ENCODE data around the gene SFTPB.
"Not testable (repeated sequence)": the region's sequence is repeated elsewhere in the genome, so short reads cannot be mapped to it uniquely, and the experiment has no call there.

Gene SFTPB

DNA sequence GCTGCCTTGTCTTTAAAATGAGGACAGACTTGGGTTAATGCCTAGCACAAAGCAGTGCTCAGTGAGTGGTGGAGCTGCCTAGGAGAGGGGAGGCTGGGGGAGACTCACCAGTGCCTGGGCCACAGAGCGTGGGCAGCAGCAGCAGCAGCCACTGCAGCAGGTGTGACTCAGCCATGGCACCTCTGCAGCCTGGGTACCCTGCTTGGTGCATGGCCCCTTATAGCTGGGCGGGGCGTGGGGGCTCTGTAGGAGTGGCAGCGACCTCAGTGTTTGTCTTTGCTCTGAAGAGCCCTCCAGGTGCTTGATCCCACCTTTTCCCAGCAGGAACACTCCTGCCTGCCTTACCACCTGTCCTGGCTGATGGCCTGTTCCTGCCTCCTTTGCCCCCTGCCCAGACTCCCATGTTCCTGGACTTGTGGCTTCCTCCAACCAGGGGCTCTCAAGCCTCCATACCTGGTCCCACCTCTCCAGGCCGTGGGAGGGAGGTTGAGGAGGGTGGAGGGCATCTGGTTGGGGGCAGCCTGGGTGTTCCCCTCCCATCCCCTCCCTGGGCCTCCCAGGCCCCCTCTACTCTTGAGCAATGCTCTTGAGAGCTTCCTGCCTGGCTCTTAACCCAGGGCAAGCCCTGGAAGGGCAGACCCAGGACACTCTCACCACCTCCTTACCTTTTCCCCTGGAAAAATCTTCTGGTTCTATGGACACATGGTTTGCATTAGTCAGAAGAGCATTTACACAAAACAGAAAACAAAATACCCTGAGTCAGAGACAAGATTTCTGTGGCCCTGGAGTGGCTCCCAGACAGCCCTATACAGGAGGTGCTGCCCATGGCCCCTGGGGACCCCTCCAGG, at the start of gene SFTPB:
TSS of gene SFTPB (minus strand) at position 191 of the 848 bp plus-strand sequence. CDS start at position 175, 16 bp downstream.
- no peak for DNase-seq (ENCODE audit: low read depth)

DNA sequence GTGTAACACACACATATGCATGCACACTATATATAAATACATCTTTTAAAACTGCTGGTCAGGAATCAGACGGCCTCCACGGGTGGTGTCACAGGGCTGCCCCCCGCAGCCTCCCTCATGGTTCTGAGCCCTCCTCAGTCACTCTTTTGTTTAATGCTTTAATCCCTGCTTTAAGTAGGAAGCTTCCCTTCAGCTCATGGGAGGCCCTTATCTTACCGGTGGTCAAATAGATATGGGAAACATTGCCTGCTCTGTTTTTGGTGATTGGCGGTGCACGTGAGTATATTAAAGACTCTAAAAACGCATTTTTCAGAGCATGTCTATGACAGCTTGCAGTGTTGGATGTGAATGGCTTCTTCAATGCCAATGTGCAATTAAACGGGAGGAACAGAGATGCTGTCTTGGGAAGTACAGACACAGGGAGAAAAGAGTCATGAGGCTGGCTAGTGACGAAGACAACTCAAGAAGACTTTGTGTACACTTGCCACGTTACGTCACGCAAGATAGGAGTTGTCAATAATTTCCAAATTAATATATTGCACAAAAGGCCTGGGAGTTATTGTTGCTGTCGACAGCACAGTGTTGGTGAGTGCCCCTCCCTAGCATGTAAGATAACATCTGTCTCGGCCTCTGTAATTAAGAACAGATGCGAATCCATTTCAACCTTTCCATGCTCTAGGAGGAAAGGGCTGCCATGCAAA, 49.5 kb upstream of the SFTPB start:
- H3K4me3 ChIP-seq (ENCODE audit: low read depth, low read length): no peak overlapping the region
- no peak for DNase-seq (ENCODE audit: low read depth)

More for the DNA sequence above, at the start of gene SFTPB:
- H3K4me3 ChIP-seq (ENCODE audit: low read depth, low read length): no peak within 1 kb of the TSS

DNA sequence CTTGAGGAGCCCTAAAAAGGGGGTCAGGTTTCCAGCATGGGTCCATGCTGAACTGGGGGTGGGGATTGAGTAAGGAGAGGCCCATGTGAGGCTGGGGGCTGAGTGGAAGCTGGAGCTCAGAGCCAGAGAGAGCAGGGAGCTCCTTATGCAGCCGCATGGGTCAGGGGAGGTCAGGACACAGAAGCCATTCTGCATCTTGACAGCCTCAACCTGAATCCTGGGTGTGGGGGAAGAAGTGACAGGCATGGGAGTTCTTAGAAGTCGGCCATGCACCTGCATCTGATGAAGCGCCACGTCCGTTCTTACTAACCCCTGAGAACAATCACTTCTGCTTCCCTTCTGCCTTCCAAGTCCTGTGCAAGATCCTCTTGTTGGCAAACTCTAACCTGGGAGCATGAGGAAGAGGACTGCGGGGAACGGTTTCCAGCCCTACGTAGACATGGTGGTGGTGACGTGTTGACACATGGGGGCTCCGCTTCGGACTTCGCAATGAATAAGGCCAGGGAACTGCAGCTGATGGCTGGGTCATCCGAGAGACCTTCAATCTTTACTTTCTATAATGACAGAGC, 48.4 kb upstream of the SFTPB start:
- H3K4me3 ChIP-seq (ENCODE audit: low read depth, low read length): no peak overlapping the region
- DNase-seq (ENCODE audit: low read depth): no peak

DNA sequence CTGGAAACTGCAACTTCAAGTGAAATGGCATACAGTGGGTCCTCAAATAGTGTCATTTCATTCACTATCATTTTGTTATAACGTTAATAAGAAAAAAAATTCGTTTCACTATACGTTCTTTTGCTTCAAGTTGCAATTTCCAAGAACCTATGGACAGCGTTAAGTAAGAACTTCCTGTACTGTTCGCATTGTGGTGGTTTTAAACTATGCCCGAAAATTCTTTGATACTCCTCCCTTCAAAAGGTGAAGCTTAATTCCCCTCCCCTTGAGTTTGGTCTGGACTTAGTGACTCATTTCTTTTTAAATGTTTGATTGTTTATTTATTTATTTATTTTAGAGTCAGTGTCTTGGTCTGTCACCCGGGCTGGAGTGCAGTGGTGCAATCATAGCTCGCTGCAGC, 46.8 kb upstream of the SFTPB start:
- no peak for DNase-seq (ENCODE audit: low read depth)
- H3K4me3 ChIP-seq (ENCODE audit: low read depth, low read length): no peak overlapping the region

DNA sequence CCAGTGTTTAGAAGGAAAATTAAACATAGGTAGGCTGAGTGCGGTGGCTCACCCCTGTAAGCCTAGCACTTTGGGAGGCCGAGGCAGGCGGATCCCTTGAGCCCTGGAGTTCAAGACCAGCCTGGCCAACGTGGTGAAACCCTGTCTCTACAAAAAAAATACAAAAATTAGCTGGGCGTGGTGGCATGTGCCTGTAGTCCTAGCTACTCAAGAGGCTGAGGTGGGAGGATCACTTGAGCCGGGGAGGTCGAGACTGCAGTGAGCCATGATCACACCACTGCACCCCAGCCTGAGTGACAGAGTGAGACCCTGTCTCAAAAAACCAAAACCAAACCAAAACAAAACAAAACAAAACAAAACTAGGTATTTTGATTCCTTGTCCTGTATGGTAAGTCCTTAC, 46.4 kb upstream of the SFTPB start:
- H3K4me3 ChIP-seq (ENCODE audit: low read depth, low read length); DNase-seq (ENCODE audit: low read depth): not testable (repeated sequence)

DNA sequence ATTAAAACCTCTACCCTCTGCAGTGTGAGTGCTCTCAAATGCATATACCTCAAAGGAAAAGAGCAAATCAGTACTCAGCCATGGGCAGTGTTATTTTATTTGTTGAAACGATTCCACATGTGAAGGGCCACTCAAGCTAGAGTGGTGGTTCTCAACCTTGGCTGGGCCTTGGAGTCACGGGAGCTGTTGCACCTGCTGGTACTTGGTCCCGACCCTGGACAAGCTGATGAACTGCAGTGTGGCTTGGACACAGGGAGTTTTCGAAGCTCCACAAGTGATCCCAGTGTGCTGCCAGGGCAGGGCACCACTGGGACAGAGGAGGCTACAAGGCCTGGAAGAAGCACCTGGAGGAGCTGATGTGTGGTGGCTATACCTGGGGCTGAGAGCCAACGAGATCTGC, 45.8 kb upstream of the SFTPB start:
- H3K4me3 ChIP-seq (ENCODE audit: low read depth, low read length): no peak overlapping the region
- no peak for DNase-seq (ENCODE audit: low read depth)

DNA sequence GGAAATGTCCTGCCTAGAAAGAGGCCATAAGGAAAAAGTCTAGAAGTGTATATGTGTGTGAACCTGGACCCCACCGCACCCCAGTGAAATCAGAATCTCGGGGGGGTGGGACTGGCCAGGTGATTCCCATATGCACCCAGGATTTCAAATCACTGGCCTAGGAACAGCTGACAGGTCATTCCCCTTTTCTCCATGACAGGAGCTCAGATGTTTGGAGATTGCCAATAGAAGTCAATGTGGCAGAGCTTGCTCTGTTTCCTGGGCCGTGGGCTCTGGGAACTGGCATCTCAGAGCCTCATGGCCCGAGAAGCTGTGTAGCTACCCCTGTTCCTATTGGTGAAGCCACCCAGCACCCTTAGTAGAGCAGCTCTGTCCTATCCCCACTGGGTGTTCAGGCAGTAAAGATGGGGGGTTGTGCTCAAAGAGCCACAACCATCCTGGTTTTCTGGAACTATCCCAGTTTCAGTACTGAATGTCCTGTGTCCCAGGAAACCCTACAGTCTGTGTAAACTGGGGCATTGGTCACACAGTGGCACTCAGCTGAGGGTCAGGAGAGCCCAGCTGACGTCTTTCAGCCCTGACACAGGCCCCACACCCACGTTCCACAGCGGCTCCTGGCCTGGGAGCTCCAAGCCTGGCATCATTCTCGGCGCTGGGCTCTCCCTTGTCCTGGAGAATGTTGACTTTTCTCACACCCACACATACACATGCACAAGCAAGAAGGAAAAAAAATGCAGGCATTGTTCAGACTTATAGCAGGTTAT, 45.0 kb upstream of the SFTPB start:
- peak; percentile 86 for DNase-seq (ENCODE audit: low read depth)
- H3K4me3 ChIP-seq (ENCODE audit: low read depth, low read length): no peak overlapping the region

DNA sequence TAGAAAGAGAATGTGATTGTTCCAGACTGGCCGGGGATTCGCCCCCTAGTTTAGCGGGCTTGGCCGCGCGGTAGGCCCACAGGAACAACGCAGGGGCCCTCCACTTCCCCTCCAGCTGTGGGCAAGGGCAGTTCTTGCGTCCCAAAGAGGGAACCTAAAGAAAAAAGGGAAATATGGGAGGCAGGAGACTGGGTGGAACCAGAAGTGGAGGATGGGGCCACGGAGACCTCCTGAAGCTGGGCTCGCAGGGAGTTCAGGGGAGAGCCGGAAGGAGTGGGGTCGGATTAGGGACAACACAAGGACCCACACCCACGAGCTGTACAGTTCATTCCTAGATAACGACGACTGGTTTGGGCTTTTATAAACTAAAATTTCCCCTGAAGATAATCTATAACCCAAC, 44.3 kb upstream of the SFTPB start:
- H3K4me3 ChIP-seq (ENCODE audit: low read depth, low read length): no peak overlapping the region
- no peak for DNase-seq (ENCODE audit: low read depth)

DNA sequence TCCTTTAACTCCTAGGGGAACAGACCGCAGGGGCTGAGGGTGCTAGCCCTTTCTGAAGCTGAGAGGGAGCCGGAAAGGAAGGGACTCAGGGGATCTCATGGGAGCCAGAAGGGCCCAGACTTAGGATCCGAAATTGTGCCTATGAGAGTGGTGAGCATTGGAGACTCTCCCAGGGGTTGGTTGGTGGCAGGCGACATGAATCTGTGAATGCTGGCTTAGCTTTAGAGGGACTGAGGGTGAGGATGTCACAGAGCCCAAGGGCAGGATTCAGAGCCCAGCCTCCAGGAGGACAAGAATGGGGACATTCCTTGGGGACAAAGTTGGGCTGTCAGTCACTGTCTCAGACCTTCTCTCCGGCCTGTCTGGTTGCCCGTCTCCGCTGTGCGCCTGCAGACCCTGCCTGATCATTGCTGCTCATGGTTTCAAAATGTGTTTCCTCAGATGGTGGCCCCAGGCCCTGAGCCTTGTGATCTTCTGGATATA, 43.6 kb upstream of the SFTPB start:
- H3K4me3 ChIP-seq (ENCODE audit: low read depth, low read length): no peak overlapping the region
- DNase-seq (ENCODE audit: low read depth): no peak

DNA sequence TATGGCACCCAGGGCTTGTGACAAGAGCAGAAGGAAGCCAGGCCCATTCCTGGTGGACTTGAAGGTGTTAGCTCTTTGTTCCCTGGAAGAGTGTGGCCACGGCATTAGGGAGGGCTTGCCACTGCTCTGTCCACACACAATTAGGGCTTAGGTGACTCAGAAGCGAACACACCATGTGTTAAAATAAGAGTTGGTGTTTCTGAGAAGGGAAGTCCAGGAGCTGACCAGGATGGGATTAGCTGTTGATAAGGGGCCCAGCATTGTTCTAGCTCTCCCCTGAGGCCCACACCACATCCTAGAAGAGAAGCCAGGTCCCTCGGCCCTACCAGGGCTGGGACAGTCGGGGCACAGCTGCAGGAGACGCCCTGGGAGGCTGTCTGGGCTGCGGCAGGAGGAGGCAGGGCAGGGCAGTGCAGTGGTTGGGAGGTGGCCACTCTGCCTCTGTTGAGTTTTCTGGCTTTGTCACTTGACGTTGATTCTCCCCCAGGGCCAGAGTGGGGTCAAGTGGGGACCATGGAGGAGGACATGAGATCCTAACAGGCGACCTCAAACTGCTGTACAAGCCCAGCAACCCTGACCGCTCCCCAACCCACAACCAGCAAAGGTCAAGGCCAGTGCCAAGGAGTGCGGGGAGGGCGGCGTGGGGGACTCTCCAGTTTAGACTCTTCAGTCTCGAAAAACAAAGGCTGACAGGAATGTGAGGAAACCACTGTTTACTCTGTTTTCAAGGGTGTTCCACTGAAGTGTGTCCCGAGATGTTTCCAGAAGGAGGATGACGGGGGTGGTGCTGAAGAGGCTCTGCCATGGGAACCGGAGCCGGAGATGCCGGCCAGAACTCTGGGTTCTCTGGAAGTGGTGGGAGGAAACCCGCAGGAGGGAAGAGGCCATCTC, 42.9 kb upstream of the SFTPB start:
- H3K4me3 ChIP-seq (ENCODE audit: low read depth, low read length): no peak overlapping the region
- no peak for DNase-seq (ENCODE audit: low read depth)

DNA sequence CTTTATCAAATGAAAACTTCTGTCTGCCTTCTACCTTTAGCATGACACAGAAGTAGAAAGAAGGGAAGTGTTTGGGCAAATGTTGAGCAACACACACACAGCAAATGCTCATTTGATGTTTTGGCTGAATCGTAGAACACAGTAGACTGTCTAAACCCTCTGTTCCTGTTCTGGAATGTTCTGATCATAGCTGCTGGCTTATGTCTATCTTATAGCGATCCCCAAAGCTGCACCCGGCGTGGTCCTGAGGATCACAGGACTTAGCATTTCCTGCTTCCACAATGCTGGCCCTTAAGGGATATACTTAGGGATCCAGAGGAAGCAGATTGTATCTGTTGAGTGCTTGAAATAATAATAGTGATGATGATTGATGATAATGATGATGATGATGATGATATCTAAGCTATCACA, 41.4 kb upstream of the SFTPB start:
- DNase-seq (ENCODE audit: low read depth): no peak
- no peak overlapping the region for H3K4me3 ChIP-seq (ENCODE audit: low read depth, low read length)

DNA sequence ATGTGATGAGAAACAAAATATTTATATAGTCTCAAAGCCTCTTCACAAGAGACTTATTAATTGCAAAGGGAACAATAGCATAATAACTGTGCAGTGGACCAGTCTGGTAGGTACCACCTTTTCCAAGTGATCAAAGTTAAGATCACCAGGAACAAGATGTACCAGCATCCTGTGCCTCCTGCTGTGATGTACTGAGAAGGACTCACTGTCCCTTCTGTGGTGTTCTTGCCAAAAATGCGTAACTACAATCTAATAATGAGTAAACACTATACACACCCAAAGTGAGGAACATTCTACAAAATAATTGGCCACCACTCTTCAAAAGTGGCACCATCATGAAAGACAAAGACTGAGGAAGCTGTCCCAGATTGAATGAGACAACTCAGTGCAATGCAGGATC, 40.6 kb upstream of the SFTPB start:
- no peak overlapping the region for H3K4me3 ChIP-seq (ENCODE audit: low read depth, low read length)
- no peak for DNase-seq (ENCODE audit: low read depth)

DNA sequence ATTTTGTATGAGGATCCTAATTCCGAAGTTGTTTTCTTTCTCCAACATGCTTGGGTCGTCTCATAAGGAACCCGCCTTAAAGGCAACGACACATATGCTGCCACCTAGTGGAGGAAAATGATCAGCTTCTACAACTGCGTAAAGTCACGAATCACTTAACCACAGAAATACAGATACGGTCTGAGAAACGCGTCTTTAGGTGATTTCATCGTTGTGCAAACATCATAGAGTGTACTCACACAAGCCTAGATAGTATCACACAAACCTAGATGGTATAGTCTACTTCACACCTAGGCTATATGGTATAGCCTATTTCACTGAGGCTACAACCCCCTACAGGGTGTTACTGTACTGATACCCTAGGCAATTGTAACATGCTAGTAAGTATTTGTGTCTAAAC, 39.3 kb upstream of the SFTPB start:
- no peak overlapping the region for H3K4me3 ChIP-seq (ENCODE audit: low read depth, low read length)
- peak; percentile 62 for DNase-seq (ENCODE audit: low read depth)

DNA sequence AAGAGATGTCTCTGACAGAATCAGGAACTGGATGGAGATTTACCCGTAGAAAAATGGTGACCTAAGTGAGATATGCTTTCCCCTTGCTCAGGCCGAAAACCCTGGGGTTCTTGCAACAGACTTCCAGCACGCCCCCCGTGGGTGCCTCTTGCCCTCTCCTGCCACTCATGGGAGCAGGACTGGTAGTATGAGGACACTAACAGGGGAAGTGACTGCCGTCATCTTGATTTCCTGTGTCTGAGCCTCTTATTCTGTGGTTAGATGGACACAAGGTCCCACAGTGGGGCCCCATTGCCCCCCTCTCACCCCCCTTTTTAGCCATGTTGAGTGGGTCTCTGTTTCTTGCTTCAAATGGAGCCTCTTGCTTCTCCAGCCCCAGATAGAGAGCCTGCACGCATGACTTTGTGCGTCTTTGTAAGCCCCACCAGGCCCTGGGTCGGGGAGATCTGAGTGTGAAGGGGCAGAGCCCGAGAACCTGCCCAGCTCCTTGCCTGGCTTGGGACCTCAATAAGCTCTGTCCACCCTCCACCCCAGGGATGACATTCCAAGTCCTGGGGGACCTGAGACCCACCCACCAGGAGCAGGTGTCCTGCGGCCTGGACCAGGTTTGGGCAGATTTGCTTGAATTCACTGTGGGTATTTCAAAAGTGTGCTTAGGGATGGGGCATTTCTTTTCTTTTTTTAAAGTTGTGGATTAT, 38.7 kb upstream of the SFTPB start:
- H3K4me3 ChIP-seq (ENCODE audit: low read depth, low read length): no peak overlapping the region
- DNase-seq (ENCODE audit: low read depth): no peak

DNA sequence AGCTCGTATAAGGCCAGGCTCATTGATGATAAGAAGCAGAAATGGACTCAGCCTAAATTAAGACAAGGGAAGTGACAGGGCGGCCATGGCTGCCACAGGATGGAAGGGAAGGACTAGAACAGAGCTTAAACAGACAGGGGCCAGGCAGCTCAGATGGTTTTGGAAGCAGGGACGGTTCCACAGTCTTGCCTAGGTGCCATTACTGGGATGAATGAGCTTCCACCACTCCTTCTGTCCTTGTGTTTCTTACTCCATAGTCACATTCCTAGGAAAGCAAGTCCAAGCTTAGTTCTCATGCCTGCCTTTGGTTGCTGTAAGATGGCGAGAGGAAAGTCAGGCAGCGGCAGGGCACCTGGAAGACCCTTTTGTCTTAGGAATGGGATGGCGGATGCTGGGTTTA, 38.1 kb upstream of the SFTPB start:
- H3K4me3 ChIP-seq (ENCODE audit: low read depth, low read length): no peak overlapping the region
- no peak for DNase-seq (ENCODE audit: low read depth)

DNA sequence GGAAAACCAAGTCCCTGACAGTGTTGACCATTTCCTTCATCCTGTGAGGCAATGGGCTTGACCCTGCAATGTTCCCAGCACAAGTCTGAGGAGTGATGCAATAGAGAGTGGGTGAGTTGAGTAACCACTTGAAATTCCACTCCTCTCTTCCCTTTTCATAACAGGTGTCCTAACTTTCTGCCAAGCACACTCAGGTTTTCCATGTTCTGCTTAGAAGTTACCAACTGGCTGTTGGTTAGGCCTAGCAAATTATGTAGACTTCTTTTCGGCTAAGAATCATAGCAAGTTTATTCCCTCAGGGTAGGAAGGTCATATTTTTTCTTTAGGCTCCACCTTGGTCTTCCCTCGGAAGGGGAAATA, 37.7 kb upstream of the SFTPB start:
- DNase-seq (ENCODE audit: low read depth): peak; percentile 96
- no peak overlapping the region for H3K4me3 ChIP-seq (ENCODE audit: low read depth, low read length)

DNA sequence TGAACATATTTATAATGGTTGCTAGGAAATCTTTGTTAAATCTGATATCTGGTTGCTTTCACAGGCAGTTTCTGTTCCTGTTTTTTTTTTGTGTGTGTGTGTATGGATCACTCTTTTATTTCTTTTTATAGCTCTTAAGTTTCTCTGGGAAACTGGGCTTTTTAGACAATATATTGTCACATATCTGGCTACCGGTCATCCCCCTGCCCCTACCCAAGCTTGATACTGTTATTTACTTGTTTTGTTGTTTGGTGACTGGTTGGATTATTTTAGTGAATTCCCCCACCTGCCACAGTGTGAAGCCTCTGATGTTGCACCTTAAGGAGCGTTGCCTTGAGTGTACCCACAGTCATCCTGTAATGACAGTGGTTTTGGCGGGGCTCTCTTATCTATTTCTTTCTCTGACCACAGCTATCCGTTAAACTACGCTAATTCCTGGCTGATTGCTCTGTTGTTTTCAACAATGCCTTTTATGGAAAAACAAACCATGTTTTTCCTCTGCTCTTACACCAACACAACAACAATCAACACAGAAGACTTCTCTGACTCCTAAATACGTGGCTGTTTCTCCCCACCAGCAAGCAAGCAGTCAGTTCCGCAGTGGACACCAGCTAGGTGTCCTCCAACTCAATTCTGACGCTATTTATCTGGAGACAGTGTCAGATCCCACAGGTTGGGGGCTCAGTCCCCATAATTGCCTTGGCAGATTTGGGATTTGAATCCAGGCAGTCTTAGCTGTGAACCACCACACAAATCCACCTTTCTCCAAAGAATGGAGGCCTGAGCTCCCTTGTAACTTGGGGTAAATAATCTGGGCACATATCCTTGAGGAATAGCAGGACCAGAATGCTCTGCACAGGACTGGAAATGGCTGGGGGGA, 37.0 kb upstream of the SFTPB start:
- no peak overlapping the region for H3K4me3 ChIP-seq (ENCODE audit: low read depth, low read length)
- DNase-seq (ENCODE audit: low read depth): no peak

Data from skeletal muscle cell (primary cell).